Stimulated activated CD8-positive, alpha-beta memory T cell treated with anti-CD3 and anti-CD28 coated beads, Interleukin-15, amount 100 ng/mL, for 4 hours (primary cell): ENCODE measurements around the gene RPRD1B.
"Not testable (repeated sequence)": the region's sequence is repeated elsewhere in the genome, so short reads cannot be mapped to it uniquely, and the experiment has no call there.

Experiments
- DNase-seq, 2 donors: peaks; one replicate each; pipeline ENCODE4 v3.0.0-alpha.2; 2020; ENCODE audit warnings: low read depth in 2 of 2

The RPRD1B gene

DNA sequence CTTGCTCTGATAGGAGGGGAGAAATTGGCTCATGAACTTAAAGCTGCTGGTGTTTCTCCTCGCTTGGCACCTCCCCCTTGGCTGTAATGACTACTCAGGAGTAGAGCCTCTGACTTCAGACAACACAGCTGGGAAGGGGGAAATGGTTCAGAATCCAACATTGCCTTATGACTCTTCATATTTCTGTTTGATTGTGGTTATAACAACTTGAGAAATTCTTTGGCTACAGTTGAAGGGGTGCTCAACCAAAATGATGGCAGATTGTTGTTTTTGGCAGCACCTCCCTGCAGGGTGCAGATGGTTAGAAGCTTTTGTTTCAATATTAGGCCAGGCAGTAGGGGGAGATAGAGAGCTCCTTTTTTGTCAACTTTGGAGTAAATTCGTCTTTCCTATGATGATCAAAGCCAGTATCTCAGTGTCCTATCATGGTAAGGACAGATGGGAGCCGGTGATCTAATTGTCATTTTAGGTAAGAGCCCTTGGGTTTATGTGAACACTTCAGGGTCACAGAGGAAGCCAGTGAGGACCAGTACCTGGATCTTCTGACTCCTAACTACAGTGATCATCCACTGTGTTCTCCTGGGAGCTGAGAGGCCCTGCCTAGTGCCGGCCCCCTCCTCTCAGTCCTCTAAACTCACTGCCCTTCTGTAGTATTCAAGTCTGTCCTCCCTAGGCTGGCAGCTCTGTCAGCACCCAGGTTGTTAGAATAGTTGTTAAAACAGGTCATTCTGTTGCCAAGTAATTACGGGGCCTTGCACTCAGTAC is 39.9 kb downstream of the RPRD1B start:
- DNase-seq = no peak

DNA sequence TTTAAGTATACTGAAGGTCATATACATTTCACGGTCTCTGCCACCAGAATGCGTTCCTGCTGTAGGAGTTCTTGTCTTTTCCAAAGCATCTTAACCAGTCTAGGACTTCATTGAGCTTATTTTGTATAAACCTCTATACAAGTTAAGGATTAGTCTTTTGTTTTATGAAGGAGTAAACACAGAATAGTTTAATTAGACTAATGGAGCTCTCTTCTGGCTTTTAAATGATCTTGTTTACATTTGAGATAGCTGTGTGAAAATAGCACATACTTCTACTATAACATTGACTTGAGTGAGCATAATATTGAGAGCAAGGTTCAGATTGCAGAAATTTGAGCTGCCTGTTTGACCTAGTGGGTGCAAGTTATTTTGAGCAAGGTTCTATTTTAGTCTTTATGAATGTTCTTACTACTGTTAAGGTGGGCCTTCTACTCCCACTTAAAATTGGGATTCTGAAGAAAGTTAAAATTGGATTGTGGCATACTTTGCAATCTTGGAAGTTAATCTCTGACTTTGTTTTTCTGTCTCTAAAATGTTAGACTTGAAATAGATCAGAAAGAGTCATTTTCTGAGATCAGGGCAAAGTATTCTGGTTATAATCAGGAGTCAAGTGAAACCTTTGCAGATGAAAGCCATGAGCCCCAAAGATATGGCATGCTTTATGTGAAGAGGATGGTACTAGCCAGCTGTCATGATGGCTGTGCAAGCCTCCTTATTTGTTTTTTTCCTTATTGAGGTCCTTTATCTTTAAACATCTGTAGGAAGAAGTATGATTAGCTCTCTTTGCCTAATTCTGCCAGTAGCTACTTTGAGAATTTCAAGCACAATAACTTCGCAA is 41.8 kb downstream of the RPRD1B start:
- DNase-seq = no peak

DNA sequence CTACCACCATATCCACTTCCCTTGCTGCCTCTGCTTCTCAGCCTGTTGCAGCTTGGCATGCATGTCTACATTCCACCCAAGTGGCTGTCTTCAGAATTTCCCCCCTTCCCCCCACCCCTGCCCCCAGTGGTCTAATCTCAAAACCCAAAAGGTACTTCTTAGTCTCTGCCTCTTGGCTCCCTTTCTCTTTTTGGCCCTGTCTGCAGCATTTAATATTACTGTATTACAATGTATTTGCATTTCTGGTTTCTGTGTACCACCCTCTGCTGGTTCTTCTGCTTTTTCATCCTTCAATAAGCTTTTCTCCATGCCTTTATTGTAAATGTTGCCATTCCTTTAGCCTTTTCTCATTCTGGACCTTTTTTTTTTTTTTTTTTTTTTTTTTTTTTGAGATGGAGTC is 43.0 kb downstream of the RPRD1B start:
- DNase-seq = no peak

- DNase-seq = no peak
Measured at GRCh38 chr20:38078084-38078483, 44.5 kb downstream of the RPRD1B start.

DNA sequence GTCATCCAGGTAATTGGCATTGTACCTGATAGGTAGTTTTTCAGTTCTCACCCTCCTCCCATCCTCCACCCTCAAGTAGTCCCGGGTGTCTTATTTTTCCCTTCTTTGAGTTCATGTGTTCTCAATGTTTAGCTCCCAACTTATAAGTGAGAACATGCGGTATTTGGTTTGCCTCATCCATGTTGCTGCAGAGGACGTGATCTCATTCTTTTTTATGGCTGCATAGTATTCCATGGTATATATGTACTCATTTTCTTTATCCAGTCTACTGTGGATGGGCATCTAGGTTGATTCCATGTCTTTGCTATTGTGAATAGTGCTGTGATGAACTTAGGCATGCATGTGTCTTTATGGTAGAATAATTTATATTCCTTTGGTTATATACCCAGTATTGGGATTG is 45.8 kb downstream of the RPRD1B start:
- DNase-seq = no peak

DNA sequence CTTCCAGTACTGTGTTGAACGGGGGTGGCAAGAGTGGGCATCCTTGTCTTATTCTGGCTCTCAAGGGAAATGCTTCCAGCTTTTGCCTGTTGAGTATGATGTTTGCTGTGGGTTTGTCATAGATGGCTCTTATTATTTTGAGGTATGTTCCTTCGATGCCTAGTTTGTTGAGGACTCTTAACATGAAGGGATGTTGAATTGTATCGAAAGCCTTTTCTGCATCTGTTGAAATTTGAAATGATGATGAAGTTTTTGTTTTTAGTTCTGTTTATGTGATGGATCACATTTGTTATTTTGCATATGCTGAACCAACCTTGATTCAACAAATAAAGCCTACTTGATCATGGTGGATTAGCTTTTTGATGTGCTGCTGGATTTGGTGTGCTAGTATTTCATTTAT is 48.0 kb downstream of the RPRD1B start:
- no peak for DNase-seq

DNA sequence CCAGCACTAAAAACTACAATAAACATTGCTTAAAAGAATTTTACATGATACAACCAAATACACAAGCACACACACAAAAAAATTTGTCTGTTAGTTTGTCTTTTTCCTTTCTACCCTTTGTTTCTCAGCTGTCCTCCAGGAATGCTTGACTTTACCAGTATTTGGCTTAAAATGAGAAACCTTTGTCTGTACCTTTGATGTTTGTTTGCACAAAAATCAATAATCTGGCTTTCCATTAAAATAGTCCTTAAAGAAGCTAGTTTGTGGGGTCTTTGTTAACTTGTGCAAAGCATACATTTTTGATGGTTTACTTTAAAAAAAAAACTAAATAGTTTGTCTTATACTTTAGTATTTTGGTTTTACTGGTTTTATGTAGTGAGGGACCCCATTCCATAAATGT is 49.3 kb downstream of the RPRD1B start:
- DNase-seq = no peak

DNA sequence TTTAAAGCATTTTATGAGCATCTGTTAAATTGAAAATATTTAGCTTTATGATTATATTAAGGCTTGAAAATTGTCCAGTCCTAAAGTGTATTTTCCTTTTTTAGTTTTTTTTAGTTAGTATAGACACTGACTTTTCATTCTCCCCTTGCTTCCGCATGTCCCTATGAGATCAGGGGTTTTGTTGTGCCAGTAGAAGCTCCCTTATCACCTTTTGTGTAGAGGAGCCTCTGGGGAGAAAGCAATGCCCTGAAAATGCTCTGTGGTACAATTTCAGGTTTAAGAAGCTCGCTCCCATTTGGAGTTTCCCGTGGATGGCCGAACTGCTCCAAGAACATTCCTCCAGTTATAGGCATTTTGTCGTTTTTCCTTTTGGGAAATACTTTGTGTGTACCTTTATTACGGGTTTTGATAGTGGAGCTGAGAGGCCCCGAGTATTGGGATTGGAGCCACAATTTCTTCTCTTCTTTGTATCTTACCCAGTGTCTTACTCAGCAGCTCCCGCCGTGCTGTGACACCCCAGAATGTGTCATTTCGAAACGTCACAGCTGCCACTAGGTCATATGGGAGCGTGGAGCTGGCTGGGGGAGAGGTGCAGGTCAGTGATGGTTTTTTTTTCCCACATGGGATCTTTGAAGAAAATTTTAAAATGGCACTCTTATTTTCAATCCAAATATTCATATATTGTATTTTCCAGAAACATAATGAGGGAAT is 49.9 kb downstream of the RPRD1B start:
- no peak for DNase-seq

- no peak for DNase-seq
Measured at GRCh38 chr20:38084425-38084951, 50.9 kb downstream of the RPRD1B start.

DNA sequence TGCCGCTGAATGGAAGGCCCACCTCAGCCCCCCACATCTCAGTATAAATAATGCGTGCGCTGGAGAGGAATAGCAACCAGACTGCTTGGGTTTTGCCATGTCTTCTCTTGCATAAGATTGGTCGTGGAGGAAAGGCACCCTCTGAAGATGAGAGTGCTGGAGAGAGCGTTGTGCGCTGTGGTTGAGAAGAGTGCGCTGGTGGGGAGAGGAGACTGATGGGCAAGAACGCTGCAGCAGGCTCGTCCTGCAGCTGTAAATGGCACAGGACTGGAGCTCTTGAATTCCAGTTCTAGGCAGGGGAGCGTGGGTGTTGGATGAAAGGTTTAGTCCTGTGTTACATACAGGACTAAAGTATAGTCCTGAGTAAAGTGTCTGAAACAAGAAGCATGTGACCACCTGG is 51.5 kb downstream of the RPRD1B start:
- no peak for DNase-seq

DNA sequence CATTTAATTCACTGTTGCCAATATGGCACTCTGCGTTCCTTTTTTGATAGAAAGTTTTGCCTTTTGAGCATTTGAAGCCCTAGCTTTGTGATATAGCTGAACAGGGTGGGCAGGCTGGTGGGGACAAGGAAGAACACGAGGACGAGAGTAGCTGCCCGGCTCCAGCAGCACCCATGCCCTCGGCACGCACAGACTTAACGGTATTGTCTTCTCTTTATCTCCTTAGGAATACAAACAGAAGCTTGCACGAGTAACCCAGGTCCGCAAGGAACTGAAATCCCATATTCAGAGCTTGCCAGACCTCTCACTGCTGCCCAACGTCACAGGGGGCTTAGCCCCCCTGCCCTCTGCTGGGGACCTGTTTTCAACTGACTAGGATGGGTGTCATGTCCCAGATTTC is 56.0 kb downstream of the RPRD1B start:
- no peak for DNase-seq

DNA sequence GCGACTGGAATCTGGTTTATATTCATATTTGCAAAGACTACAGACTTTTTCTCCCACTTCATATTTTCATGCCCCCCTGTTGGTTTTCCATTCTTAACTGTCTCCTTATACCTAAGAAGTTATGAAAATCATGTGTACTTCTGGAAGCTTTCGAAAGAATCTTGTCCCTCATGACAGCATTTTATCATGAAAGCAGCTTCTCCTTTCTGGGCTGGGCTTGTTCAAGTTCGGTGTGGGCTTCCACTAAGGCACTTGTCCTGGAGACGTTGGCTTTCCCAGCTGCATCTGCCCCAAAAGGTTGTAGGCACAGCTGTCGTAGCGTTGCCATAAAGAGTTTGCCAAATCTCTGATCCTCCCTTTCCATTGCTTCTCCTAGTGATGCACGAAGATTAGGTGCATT is 56.5 kb downstream of the RPRD1B start:
- DNase-seq = no peak

GRCh38 chr20:38091441-38092216 is 58.1 kb downstream of the RPRD1B start:
- DNase-seq = no peak

GRCh38 chr20:38092260-38092857 is 58.8 kb downstream of the RPRD1B start:
- no peak for DNase-seq

DNA sequence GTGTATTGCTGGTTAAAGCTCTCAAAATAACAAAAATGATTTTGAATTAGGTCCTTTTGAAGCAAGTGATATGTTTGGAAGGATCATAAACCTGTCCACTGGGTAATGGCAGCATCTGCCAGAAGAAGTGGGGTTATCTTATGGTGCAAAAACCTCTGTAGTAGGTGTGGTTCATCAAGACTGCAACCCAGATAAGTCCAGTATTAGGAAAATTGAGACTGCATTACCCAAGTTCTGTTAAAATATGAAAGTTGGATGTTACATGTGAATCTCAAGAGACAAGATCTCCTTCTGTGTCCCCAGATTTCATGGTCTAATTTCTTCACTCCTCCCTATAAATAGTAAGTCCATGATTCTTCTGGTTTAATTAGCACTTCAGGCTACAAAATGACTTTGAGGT is 59.4 kb downstream of the RPRD1B start:
- no peak for DNase-seq

GRCh38 chr20:38093641-38094077 is 60.1 kb downstream of the RPRD1B start:
- DNase-seq = no peak

DNA sequence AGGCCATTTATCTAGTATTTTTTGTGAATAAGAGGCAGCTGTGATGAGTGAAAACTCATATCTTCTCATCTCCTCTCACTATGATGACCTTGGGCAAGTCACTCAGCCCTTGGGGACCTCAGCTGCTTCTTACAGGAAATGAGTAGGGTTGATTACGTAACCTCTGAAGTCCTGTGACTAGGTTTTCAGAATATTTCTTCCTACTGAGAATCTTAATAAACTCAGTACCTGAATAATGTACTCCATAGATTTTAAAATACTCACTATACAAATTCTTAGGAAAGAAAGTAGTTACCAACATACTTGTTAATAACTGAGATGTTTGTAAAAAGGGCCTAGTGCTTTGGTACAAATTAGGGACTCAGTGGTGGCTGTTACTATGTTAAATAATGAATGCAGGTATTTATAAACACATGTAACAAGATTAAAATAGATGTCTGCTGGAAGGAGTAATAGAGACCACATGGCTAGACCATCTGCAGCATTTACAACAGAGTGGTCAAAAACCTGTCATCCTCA is 60.9 kb downstream of the RPRD1B start:
- DNase-seq = no peak

- no peak for DNase-seq
Measured at GRCh38 chr20:38095017-38095686, 61.6 kb downstream of the RPRD1B start.

GRCh38 chr20:38098952-38099351 is 65.4 kb downstream of the RPRD1B start:
- no peak for DNase-seq

DNA sequence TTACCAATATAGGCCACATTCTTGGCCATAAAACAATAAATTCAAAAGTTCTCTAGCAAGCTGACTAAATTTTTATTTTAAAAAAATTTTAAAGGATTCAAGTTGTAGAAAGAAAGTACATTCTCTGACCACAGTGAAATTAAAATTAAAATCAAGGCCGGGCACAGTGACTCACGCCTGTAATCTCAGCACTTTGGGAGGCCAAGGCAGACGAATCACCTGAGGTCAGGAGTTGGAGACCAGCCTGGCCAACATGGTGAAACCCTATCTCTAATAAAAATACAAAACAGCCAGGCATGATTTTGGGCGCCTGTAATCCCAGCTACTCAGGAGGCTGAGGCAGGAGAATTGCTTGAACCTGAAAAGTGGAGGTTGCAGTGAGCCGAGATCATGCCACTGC is 68.7 kb downstream of the RPRD1B start:
- not testable (repeated sequence) for DNase-seq
